KBM-7 (cell line): ENCODE results near the gene SCGB1A1.

Experiments used
- DNase-seq: peaks from one replicate; pipeline ENCODE4 v3.0.0-alpha.2; 2015
- in situ Hi-C: fragments of 300-500 bp; cut with MboI; formaldehyde crosslinking; loops from 2 replicates; pipeline ENCODE4 v1.14.3; 2020; ENCODE audit warnings: low sequenced_read_pairs, low pct_unique_long_range_greater_than_20kb, mixed read lengths

The SCGB1A1 gene

DNA sequence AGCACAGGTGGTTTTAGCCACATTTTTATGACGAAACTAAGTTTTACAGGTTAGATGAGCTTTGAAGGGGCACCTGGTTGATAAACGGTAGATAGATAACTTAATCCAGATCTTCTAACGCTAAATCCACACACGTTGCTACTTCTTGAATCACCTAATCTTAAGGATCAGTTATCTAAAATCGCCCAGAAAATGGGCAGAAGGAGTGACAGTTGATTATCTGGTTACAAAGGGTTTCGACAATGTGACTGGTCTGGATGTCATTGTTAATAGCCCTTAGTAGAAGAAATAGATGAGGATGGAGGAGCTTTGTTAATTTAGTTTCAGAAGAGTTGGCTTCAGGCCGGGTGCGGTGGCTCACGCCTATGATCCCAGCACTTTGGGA is 43.7 kb downstream of the SCGB1A1 start:
- in situ Hi-C loops, result no loop called here
- no peak for DNase-seq

DNA sequence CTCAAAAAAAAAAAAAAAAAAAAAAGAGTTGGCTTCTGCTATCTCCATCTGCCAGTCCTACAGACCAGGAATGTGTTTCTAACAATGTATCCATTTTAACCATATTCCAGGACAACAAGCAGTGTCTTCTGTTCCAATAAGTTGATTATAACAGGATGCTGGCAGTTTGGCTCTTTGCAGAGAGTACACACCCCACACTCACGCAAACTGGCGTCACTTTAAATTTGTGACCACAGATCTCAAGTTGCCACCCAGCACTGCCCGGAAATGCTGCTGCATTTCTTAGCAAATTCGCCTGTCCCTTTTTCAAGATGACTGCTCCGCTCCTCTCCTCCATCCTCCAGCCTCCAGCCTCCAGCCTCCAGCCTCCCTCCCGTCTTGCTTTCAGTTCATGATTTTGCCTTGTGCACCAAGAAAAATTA is 44.3 kb downstream of the SCGB1A1 start:
- in situ Hi-C loops, result no loop called here
- no peak for DNase-seq

DNA sequence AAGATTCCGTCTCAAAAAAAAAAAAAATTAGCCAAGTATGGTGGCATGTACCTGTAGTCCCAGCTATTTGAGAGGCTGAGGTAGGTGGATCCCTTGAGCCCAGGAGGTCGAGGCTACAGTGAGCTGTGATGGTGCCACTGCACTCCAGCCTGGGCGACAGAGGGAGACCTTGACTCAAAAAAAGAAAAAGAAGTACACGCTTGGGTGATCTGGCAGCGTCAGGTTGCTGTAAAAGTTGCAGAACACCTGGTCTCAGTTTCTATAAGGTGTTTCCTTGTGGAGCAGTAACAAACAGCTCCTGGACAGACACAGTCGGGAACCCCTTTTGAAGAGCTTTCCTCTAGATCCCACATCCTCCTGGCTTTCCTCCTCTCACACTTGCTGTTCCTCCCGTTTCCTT is 45.8 kb downstream of the SCGB1A1 start:
- in situ Hi-C loops, result no loop called here

DNA sequence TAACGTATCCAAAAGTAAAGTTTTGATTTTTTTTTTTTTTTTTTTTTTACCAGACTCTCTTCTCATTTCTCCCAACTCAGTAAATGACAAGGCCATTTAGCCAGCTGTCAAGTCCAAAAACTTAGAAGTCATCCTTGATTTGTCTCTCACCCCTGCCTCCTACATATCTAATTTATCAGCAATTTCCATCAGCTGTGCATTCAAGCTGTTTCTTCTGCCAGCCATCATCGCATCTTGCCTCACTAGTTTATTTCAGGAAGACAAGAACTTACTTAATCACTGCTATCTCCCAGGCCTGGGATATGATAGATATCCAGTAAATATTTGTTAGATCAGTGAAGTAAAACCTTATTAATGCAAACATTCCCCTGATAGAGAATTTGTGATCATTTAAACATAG is 47.6 kb downstream of the SCGB1A1 start:
- DNase-seq, result no peak
- in situ Hi-C loops, result no loop called here

More for the DNA sequence above, 45.8 kb downstream of the SCGB1A1 start:
- no peak for DNase-seq

DNA sequence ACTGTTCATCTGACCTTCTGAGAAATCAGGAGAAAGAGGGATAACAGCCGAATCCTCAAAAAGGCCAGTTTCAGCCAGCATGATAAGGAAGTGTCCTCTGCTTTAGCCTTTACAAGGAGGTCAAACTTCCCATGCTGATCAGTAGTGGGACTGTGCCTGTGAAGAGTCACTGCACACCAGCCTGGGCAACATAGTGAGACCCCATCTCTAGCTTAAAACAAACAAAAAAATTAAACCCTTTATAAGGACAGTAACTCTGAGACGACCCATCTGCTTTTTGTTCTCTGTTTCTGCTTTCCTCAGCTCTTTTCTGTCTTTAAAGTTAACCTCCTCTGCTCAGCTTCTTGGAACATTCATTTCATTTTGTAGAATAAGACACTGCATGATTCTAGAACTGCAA is 49.7 kb downstream of the SCGB1A1 start:
- no peak for DNase-seq
- in situ Hi-C loops, result no loop called here

DNA sequence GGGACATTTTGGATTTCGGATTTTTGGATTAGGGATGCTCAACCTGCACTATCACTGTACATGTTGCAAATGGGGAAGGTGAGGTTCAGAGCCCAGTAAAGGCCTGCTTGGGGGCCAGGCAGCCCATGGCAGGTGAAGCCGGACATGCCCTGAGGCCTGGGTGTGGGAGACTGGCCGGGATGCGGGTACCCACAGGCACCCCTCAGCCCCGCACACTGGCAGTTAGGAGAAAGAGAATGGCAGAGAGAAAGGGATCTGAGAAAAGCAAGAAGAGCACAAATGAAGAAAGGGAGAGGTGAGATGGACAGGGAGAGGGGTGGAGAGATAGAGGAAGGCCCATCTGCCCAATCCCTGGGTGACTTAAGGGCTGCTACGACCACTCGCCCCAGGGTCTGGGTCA is 52.8 kb downstream of the SCGB1A1 start:
- in situ Hi-C loops, result no loop called here
- no peak for DNase-seq

DNA sequence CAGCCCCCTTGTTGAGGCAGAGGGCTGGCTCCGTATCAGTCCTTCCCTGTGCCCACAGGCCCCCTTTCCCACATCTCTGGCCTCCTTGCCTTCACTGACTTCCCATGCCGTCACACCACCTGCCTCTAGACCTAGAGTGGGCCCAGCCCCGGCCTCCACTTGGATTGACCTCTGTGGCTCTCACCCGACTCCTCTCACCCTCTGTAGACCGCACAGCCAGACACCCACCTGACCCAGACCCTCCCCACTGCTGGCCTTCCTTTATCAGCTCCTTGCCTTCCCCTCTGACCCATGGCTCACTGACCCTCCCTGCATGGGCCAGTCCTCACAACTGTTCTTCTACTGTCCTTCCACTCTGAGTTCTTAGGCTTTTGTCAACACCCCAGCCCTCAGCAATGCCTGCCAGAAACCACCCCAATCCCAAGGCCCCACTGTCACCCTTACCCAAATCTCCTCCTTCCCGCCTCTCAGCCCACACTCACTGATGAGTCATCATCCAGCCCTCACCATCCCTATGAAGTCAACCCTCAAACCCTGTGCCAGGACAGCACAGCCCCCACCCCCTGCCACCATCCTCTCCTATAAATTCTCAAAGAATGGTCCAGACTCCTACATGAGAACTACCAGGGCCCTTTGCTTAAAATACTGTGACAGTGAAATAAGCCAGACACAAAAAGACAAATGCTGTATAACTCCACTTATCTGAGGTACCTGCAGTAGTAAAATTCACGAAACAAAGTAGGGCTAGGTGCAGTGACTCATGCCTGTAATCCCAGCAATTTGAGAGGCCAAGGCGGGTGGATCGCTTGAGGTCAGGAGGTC is 53.4 kb downstream of the SCGB1A1 start:
- in situ Hi-C loops, result no loop called here
- no peak for DNase-seq
